Neural cell (in vitro differentiated cells): ENCODE data around the gene C3orf70. TPM values are rescaled to one million over a fixed set of nuclear protein-coding genes. Genes with fewer than 3 reads are reported as not detected.
A peak's percentile ranks its signal among the peaks of the same experiment; 100 is the strongest.

Source experiments
- H2AFZ ChIP-seq: fragments of 200-600, 300-800 bp; sonication (generic), shearing (Covaris generic); 2 replicates; pipeline ENCODE4 v1.6.0; 2014; ENCODE audit warnings: low read depth, mild to moderate bottlenecking, antibody characterized with exemption, low read length, moderate library complexity
- H3F3A ChIP-seq: fragments of 200-600 bp; shearing (Covaris generic); 2 replicates; pipeline ENCODE4 v1.6.1; 2016; ENCODE audit warnings: mild to moderate bottlenecking, moderate library complexity, mixed read lengths, antibody characterized with exemption, low read length; ENCODE audit not compliant: insufficient read depth, poor library complexity, severe bottlenecking
- H3K27ac ChIP-seq: fragments of 200-600, 300-800 bp; sonication (generic), shearing (Covaris generic); 2 replicates; pipeline ENCODE4 v1.5.1; 2014; ENCODE audit warnings: mild to moderate bottlenecking, low read length, moderate library complexity
- H3K27me3 ChIP-seq: fragments of 300-800, 200-600 bp; sonication (generic), shearing (Covaris generic); 2 replicates; pipeline ENCODE4 v1.6.0; 2014; ENCODE audit warnings: mild to moderate bottlenecking, low read depth, low read length, moderate library complexity; ENCODE audit not compliant: insufficient read depth
- H3K36me3 ChIP-seq: fragments of 300-800, 200-600 bp; sonication (generic), shearing (Covaris generic); 2 replicates; pipeline ENCODE4 v1.5.1; 2014; ENCODE audit warnings: mild to moderate bottlenecking, antibody characterized with exemption, low read length, moderate library complexity; ENCODE audit not compliant: insufficient read depth
- H3K4me2 ChIP-seq: fragments of 300-800, 200-600 bp; sonication (generic), shearing (Covaris generic); 2 replicates; pipeline ENCODE4 v1.6.0; 2014; ENCODE audit warnings: mild to moderate bottlenecking, low read length
- H3K4me3 ChIP-seq: fragments of 300-800, 200-600 bp; sonication (generic), shearing (Covaris generic); 2 replicates; pipeline ENCODE4 v1.5.1; 2014; ENCODE audit warnings: mild to moderate bottlenecking, low read length, moderate library complexity
- H3K79me2 ChIP-seq: fragments of 200-600 bp; shearing (Covaris generic); replicated peaks from 2 replicates; pipeline ENCODE4 v1.6.0; 2014; ENCODE audit warnings: mild to moderate bottlenecking, low read length, moderate library complexity; ENCODE audit not compliant: insufficient read depth
- H3K9ac ChIP-seq: fragments of 300-800, 200-600 bp; sonication (generic), shearing (Covaris generic); 2 replicates; pipeline ENCODE4 v1.6.1; 2016; ENCODE audit warnings: mild to moderate bottlenecking, low read length, mixed read lengths
- H3K9me2 ChIP-seq: fragments of 200-600 bp; shearing (Covaris generic); 2 replicates; pipeline ENCODE4 v1.6.1; 2016; ENCODE audit warnings: mild to moderate bottlenecking, low read length, mixed read lengths; ENCODE audit not compliant: insufficient read depth
- H3K9me3 ChIP-seq: fragments of 200-600, 300-800 bp; sonication (generic), shearing (Covaris generic); 2 replicates; pipeline ENCODE4 v1.6.1; 2016; ENCODE audit warnings: mild to moderate bottlenecking, mixed run types, low read length, moderate library complexity, mixed read lengths
- H4K20me1 ChIP-seq: fragments of 200-600 bp; shearing (Covaris generic); 2 replicates; pipeline ENCODE4 v1.6.1; 2016; ENCODE audit warnings: mild to moderate bottlenecking, mixed run types; ENCODE audit not compliant: insufficient read depth
- EP300 ChIP-seq: fragments of 450-650 bp; conservative IDR thresholded peaks from 2 replicates; pipeline ENCODE4 v1.6.1; 2014; ENCODE audit warnings: antibody characterized with exemption, mild to moderate bottlenecking, moderate library complexity; ENCODE audit not compliant: poor library complexity, severe bottlenecking
- EZH2 ChIP-seq: fragments of 200-600, 300-800 bp; shearing (Covaris generic), sonication (generic); IDR thresholded peaks from 2 replicates; pipeline ENCODE4 v1.6.1; 2014; ENCODE audit warnings: antibody characterized with exemption, low read length, borderline replicate concordance, mild to moderate bottlenecking; ENCODE audit not compliant: insufficient read depth, poor library complexity, severe bottlenecking
- MXI1 ChIP-seq: fragments of 450-650 bp; conservative IDR thresholded peaks from 2 replicates; pipeline ENCODE4 v1.6.1; 2014; ENCODE audit warnings: antibody characterized with exemption, mild to moderate bottlenecking; ENCODE audit not compliant: poor library complexity, severe bottlenecking
- POLR2AphosphoS5 ChIP-seq: IDR thresholded peaks from 2 replicates; pipeline ENCODE4 v1.6.1; 2012
- RAD21 ChIP-seq: fragments of 450-650 bp; conservative IDR thresholded peaks from 2 replicates; pipeline ENCODE4 v1.6.1; 2014; ENCODE audit warnings: antibody characterized with exemption, mild to moderate bottlenecking, moderate library complexity
- SMC3 ChIP-seq: fragments of 450-650 bp; conservative IDR thresholded peaks from 2 replicates; pipeline ENCODE4 v1.6.1; 2014; ENCODE audit warnings: antibody characterized with exemption, mild to moderate bottlenecking, moderate library complexity; ENCODE audit not compliant: poor library complexity
- TAF1 ChIP-seq: IDR thresholded peaks from 2 replicates; pipeline ENCODE4 v1.6.1; 2012; ENCODE audit warnings: low read depth
- polyA minus RNA-seq: library from RNA; depleted of rRNA, polyadenylated mRNA; stranded (reverse); fragments of >200 nt; gene quantifications from 2 replicates; pipeline ENCODE4 v1.2.3, GENCODE V29; 2014
- polyA plus RNA-seq: library from polyadenylated mRNA; depleted of rRNA; stranded (reverse); fragments of >200 nt; gene quantifications from 2 replicates; pipeline ENCODE4 v1.2.3, GENCODE V29; 2014
- TF ChIP-seq, protein P1 (sequence below): IDR thresholded peaks from 2 replicates; pipeline ENCODE4 v1.6.1; 2012; ENCODE audit warnings: borderline replicate concordance
- TF ChIP-seq, protein P2 (sequence below): fragments of 450-650 bp; IDR thresholded peaks from 2 replicates; pipeline ENCODE4 v1.5.1; 2014; ENCODE audit warnings: antibody characterized with exemption, mild to moderate bottlenecking, moderate library complexity; ENCODE audit not compliant: poor library complexity, severe bottlenecking

C3orf70 gene, protein sequence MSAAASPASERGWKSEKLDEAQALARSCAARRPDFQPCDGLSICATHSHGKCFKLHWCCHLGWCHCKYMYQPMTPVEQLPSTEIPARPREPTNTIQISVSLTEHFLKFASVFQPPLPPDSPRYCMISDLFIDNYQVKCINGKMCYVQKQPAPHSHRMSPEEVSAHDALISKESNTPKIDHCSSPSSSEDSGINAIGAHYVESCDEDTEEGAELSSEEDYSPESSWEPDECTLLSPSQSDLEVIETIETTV
- polyA plus RNA-seq: 3.3 and 3.4 TPM in 2 replicates
- polyA minus RNA-seq: 11.0 and 12.5 TPM in 2 replicates

DNA sequence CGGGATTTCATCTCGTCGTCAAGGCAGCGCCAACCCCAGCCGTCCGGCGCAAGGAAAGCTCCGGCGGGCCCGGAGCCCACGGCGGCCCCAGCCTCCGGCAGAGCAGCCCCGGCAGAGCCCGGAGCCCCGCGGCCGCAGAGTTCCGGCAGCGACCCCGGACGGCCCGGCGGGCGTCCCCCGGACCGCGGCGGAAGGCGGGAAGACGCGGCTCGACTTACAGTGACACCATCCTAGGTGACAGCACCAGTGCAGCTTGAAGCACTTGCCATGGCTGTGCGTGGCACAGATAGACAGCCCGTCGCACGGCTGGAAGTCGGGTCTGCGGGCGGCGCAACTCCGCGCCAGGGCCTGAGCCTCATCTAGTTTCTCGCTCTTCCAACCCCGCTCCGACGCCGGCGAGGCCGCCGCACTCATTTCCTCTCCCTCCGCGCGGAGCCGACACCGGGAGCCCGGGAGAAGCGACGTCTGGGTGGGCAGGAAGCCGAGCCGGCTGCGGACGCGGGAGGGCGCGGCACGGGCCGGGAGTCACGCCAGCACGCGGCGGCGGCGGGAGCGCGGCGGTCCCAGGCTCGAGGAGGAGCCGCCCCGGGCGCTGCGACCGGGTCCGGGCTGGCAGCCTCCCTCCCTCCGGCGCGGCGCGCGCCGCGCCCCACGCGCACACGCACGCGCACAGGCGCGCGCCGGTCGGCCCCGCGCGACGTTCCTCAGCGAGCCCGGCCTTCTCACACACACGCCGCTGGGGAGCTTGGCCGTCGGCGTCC lies at the start of gene C3orf70:
Gene C3orf70, minus strand, starts transcription at position 651 of the 761 bp plus-strand sequence. Its CDS starts 237 bp downstream, at position 414.
- Histone ChIP-seq H3K27me3 (peaks cover 29% of the 10 kb centered on the region), H3K36me3 (no peaks in the 10 kb centered on the region), H3K9me2 (no peaks in the 10 kb centered on the region), H3K27ac (peak within 1 kb of the TSS; percentile 72), H2AFZ (peak within 1 kb of the TSS; percentile 52), H3K79me2 (no peaks in the 10 kb centered on the region), H4K20me1 (no peaks in the 10 kb centered on the region), H3F3A (no peaks in the 10 kb centered on the region), H3K4me3 (peak within 1 kb of the TSS; percentile 81), H3K9ac (peak within 1 kb of the TSS; percentile 72), H3K4me2 (peak within 1 kb of the TSS; percentile 47), H3K9me3 (no peaks in the 10 kb centered on the region)
- TF ChIP-seq EP300 (no peak), SMC3 (no peak), RAD21 (peak; percentile 29), MXI1 (peak; percentile 66), TAF1 (peak; percentile 50), EZH2 (no peak), POLR2AphosphoS5 (peak; percentile 20)
- TF ChIP-seq, protein P1, sequence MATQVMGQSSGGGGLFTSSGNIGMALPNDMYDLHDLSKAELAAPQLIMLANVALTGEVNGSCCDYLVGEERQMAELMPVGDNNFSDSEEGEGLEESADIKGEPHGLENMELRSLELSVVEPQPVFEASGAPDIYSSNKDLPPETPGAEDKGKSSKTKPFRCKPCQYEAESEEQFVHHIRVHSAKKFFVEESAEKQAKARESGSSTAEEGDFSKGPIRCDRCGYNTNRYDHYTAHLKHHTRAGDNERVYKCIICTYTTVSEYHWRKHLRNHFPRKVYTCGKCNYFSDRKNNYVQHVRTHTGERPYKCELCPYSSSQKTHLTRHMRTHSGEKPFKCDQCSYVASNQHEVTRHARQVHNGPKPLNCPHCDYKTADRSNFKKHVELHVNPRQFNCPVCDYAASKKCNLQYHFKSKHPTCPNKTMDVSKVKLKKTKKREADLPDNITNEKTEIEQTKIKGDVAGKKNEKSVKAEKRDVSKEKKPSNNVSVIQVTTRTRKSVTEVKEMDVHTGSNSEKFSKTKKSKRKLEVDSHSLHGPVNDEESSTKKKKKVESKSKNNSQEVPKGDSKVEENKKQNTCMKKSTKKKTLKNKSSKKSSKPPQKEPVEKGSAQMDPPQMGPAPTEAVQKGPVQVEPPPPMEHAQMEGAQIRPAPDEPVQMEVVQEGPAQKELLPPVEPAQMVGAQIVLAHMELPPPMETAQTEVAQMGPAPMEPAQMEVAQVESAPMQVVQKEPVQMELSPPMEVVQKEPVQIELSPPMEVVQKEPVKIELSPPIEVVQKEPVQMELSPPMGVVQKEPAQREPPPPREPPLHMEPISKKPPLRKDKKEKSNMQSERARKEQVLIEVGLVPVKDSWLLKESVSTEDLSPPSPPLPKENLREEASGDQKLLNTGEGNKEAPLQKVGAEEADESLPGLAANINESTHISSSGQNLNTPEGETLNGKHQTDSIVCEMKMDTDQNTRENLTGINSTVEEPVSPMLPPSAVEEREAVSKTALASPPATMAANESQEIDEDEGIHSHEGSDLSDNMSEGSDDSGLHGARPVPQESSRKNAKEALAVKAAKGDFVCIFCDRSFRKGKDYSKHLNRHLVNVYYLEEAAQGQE: no peak
- TF ChIP-seq, protein P2, sequence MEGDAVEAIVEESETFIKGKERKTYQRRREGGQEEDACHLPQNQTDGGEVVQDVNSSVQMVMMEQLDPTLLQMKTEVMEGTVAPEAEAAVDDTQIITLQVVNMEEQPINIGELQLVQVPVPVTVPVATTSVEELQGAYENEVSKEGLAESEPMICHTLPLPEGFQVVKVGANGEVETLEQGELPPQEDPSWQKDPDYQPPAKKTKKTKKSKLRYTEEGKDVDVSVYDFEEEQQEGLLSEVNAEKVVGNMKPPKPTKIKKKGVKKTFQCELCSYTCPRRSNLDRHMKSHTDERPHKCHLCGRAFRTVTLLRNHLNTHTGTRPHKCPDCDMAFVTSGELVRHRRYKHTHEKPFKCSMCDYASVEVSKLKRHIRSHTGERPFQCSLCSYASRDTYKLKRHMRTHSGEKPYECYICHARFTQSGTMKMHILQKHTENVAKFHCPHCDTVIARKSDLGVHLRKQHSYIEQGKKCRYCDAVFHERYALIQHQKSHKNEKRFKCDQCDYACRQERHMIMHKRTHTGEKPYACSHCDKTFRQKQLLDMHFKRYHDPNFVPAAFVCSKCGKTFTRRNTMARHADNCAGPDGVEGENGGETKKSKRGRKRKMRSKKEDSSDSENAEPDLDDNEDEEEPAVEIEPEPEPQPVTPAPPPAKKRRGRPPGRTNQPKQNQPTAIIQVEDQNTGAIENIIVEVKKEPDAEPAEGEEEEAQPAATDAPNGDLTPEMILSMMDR: no peak

DNA sequence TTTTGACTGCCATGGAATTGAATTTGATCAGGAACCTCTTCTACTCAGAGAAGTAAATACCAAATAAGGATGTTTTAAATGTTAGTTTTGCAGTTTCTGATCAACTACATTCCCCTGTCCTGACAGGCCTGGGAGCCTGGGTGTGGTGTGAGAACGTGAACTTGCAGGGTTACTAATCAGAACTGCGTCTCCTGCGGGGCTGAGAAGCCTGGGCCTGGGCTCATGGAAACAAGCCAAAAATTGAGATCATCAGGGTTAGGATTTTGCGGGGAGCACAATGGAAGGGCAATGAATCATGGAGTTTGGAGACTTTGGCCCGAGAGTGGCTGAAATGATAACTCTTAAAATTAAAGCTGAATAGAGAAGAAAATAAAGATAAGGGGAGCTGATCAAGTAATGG lies 47.8 kb upstream of the C3orf70 start:
- Histone ChIP-seq H3K9me3 (no peaks in the 10 kb centered on the region), H3K4me3 (no peak overlapping the region), H3K9me2 (no peaks in the 10 kb centered on the region), H3K9ac (no peak overlapping the region), H3K27ac (no peak overlapping the region), H3K27me3 (no peaks in the 10 kb centered on the region), H2AFZ (no peak overlapping the region), H3F3A (no peaks in the 10 kb centered on the region), H3K4me2 (no peak overlapping the region), H4K20me1 (no peaks in the 10 kb centered on the region), H3K36me3 (no peaks in the 10 kb centered on the region), H3K79me2 (no peaks in the 10 kb centered on the region)
- TF ChIP-seq MXI1 (no peak), TAF1 (no peak), SMC3 (no peak), RAD21 (no peak), EZH2 (no peak), POLR2AphosphoS5 (no peak), EP300 (no peak)
- TF ChIP-seq, protein P1: no peak
- TF ChIP-seq, protein P2: no peak
